IMR-90 (cell line): Measurements from ENCODE around the gene TIA1. TPM values are rescaled to one million over a fixed set of nuclear protein-coding genes. Genes with fewer than 3 reads are reported as not detected.

ENCODE experiments used
- ATAC-seq: fragments of 200-7000 bp; cut with Tn5 transposase; 2 replicates; pipeline ENCODE4 v1.9.1; 2020; ENCODE audit warnings: low read depth, mild to moderate bottlenecking, moderate library complexity
- BruUV-seq: library from RNA; stranded (reverse); fragments of 400-500 nt; replicated peaks from 2 replicates; lab custom pipeline; 2021; lab: Mats Ljungman, UMichigan
- CTCF ChIA-PET: fragments of 300-600 bp; formaldehyde crosslinking; extraction: SDS; loops from one replicate; lab custom pipeline; 2021; ENCODE audit warnings: antibody characterized with exemption; lab: Yijun Ruan, JAX
- POLR2A ChIA-PET: fragments of 300-600 bp; sonication (Branson Sonifier 250); formaldehyde crosslinking; loops from one replicate; lab custom pipeline; 2022; ENCODE audit warnings: antibody characterized with exemption; ENCODE audit not compliant: unreplicated experiment; lab: Charles Lee
- DNase-seq: peaks from one replicate; pipeline ENCODE4 v3.0.0; 2013
- H2AFZ ChIP-seq: replicated peaks from 2 replicates; pipeline ENCODE3; 2013; ENCODE audit warnings: low read length, mild to moderate bottlenecking; ENCODE audit not compliant: poor library complexity
- H2AK5ac ChIP-seq: 2 replicates; pipeline ENCODE4 v1.6.1; 2013; ENCODE audit warnings: low read depth, low read length, inconsistent platforms
- H2AK9ac ChIP-seq: replicated peaks from 2 replicates; pipeline ENCODE3; 2013; ENCODE audit warnings: mild to moderate bottlenecking, low read depth, low read length, moderate library complexity; ENCODE audit not compliant: poor library complexity
- H2BK120ac ChIP-seq: 2 replicates; pipeline ENCODE4 v1.6.1; 2013; ENCODE audit warnings: low read depth, low read length, inconsistent platforms
- H2BK15ac ChIP-seq: 3 replicates; pipeline ENCODE4 v1.6.1; 2013; ENCODE audit warnings: low read depth, low read length, inconsistent platforms
- H2BK20ac ChIP-seq: 2 replicates; pipeline ENCODE4 v1.6.1; 2013; ENCODE audit warnings: low read depth, mild to moderate bottlenecking, inconsistent platforms, low read length, moderate library complexity
- H2BK5ac ChIP-seq: 2 replicates; pipeline ENCODE4 v1.6.1; 2013; ENCODE audit warnings: mild to moderate bottlenecking, low read depth, low read length, inconsistent platforms; ENCODE audit not compliant: poor library complexity, severe bottlenecking
- H3K14ac ChIP-seq: replicated peaks from 2 replicates; pipeline ENCODE4 v1.6.1; 2013; ENCODE audit warnings: low read depth, low read length, inconsistent platforms
- H3K18ac ChIP-seq: 2 replicates; pipeline ENCODE4 v1.6.1; 2013; ENCODE audit warnings: low read depth, low read length, control low read depth
- H3K23ac ChIP-seq: 2 replicates; pipeline ENCODE4 v1.6.1; 2013; ENCODE audit warnings: low read depth, low read length, inconsistent platforms
- H3K27ac ChIP-seq: 2 replicates; pipeline ENCODE4 v1.5.1; 2013; ENCODE audit warnings: mild to moderate bottlenecking, control low read depth, low read length; ENCODE audit not compliant: insufficient read depth
- H3K27me3 ChIP-seq: 2 replicates; pipeline ENCODE4 v1.6.1; 2013; ENCODE audit warnings: low read length; ENCODE audit not compliant: control insufficient read depth, insufficient read depth
- H3K36me3 ChIP-seq: 2 replicates; pipeline ENCODE4 v1.6.1; 2013; ENCODE audit warnings: low read length, mixed read lengths; ENCODE audit not compliant: control insufficient read depth, insufficient read depth
- H3K4ac ChIP-seq: 2 replicates; pipeline ENCODE4 v1.6.1; 2013; ENCODE audit warnings: low read depth, low read length, inconsistent platforms
- H3K4me1 ChIP-seq: 2 replicates; pipeline ENCODE4 v1.6.1; 2013; ENCODE audit warnings: low read length, mixed read lengths; ENCODE audit not compliant: control insufficient read depth, insufficient read depth
- H3K4me2 ChIP-seq: 2 replicates; pipeline ENCODE4 v1.6.1; 2013; ENCODE audit warnings: low read depth, mild to moderate bottlenecking, control low read depth, low read length, moderate library complexity
- H3K4me3 ChIP-seq: 2 replicates; pipeline ENCODE4 v1.5.1; 2013; ENCODE audit warnings: low read depth, mild to moderate bottlenecking, control low read depth, low read length, moderate library complexity; ENCODE audit not compliant: insufficient read depth
- H3K56ac ChIP-seq: 2 replicates; pipeline ENCODE4 v1.6.1; 2013; ENCODE audit warnings: low read length, inconsistent platforms; ENCODE audit not compliant: insufficient read depth; ENCODE audit errors: extremely low read depth
- H3K79me1 ChIP-seq, 2 experiments: 2 replicates each; pipeline ENCODE4 v1.6.1; 2013; ENCODE audit warnings: low read length in 2 of 2, inconsistent platforms in 1 of 2, low read depth in 1 of 2
- H3K9ac ChIP-seq: 2 replicates; pipeline ENCODE4 v1.6.1; 2013; ENCODE audit warnings: low read depth, low read length, control low read depth
- H3K9me1 ChIP-seq: 2 replicates; pipeline ENCODE4 v1.6.1; 2013; ENCODE audit warnings: low read length, inconsistent platforms; ENCODE audit not compliant: insufficient read depth
- H3K9me3 ChIP-seq: 2 replicates; pipeline ENCODE4 v1.6.1; 2013; ENCODE audit warnings: low read length; ENCODE audit not compliant: control insufficient read depth, insufficient read depth
- H4K20me1 ChIP-seq: 2 replicates; pipeline ENCODE4 v1.6.1; 2013; ENCODE audit warnings: low read length, inconsistent platforms; ENCODE audit not compliant: insufficient read depth
- H4K5ac ChIP-seq: 2 replicates; pipeline ENCODE4 v1.6.1; 2013; ENCODE audit warnings: mild to moderate bottlenecking, low read depth, low read length, control low read depth
- H4K8ac ChIP-seq, 2 experiments: 2 replicates each; pipeline ENCODE4 v1.6.1; 2013; ENCODE audit warnings: low read depth in 2 of 2, low read length in 2 of 2, control low read depth in 1 of 2, inconsistent platforms in 1 of 2
- H4K91ac ChIP-seq: 2 replicates; pipeline ENCODE4 v1.6.1; 2013; ENCODE audit warnings: low read depth, low read length, inconsistent platforms; ENCODE audit not compliant: insufficient read depth
- BHLHE40 ChIP-seq: fragments of 150-350 bp; IDR thresholded peaks from 2 replicates; pipeline ENCODE4 v1.6.1; 2016; ENCODE audit warnings: mild to moderate bottlenecking, low read depth, low read length
- CEBPB ChIP-seq: IDR thresholded peaks from 2 replicates; pipeline ENCODE4 v1.6.1; 2012; ENCODE audit warnings: low read depth, low read length, improper control_type of control experiment
- CTCF ChIP-seq: conservative IDR thresholded peaks from 2 replicates; pipeline ENCODE4 v1.5.1; 2012; ENCODE audit warnings: mild to moderate bottlenecking, low read depth, low read length, improper control_type of control experiment
- FOS ChIP-seq: fragments of 150-350 bp; IDR thresholded peaks from 2 replicates; pipeline ENCODE4 v1.6.1; 2016; ENCODE audit warnings: low read depth, low read length
- MAFK ChIP-seq: IDR thresholded peaks from 2 replicates; pipeline ENCODE4 v1.6.1; 2012; ENCODE audit warnings: low read depth, low read length, improper control_type of control experiment
- MXI1 ChIP-seq: IDR thresholded peaks from 2 replicates; pipeline ENCODE4 v1.6.1; 2012; ENCODE audit warnings: low read depth, mild to moderate bottlenecking, low read length, moderate library complexity, borderline replicate concordance
- NFE2L2 ChIP-seq: fragments of 150-350 bp; IDR thresholded peaks from 2 replicates; pipeline ENCODE4 v1.6.1; 2016; ENCODE audit warnings: low read depth, mild to moderate bottlenecking, low read length
- POLR2A ChIP-seq: IDR thresholded peaks from 2 replicates; pipeline ENCODE4 v1.6.1; 2012; ENCODE audit warnings: mild to moderate bottlenecking, low read depth, low read length
- RAD21 ChIP-seq: IDR thresholded peaks from 2 replicates; pipeline ENCODE4 v1.6.1; 2012; ENCODE audit warnings: low read length, improper control_type of control experiment
- RCOR1 ChIP-seq: IDR thresholded peaks from 2 replicates; pipeline ENCODE4 v1.6.1; 2012; ENCODE audit warnings: mild to moderate bottlenecking, low read length, improper control_type of control experiment; ENCODE audit not compliant: insufficient replicate concordance
- RFX5 ChIP-seq: IDR thresholded peaks from 2 replicates; pipeline ENCODE4 v1.8.0; 2012; ENCODE audit warnings: low read depth, mild to moderate bottlenecking, low read length, moderate library complexity
- SMC3 ChIP-seq: fragments of 150-350 bp; IDR thresholded peaks from 2 replicates; pipeline ENCODE4 v1.6.1; 2016; ENCODE audit warnings: low read depth, mild to moderate bottlenecking, antibody characterized with exemption, low read length, moderate library complexity
- WGBS, 2 experiments: methylation state at CpG; one replicate each; pipeline versions ENCODE4 v1.1.5 to v1.1.7; 2013; ENCODE audit warnings: missing lambda C conversion rate in 2 of 2; ENCODE audit not compliant: insufficient read length in 1 of 2; ENCODE audit errors: extremely low coverage in 2 of 2; 5-methylcytosine and 5-hydroxymethylcytosine counted together
- dilution Hi-C: fragments of 300-500 bp; cut with HindIII; formaldehyde crosslinking; loops from one replicate; pipeline ENCODE4 v1.14.3; 2018; ENCODE audit warnings: low sequenced_read_pairs; ENCODE audit not compliant: unreplicated experiment
- in situ Hi-C: fragments of 300-500 bp; cut with MboI; formaldehyde crosslinking; loops from 3 replicates; pipeline ENCODE4 v1.14.3; 2019; ENCODE audit warnings: low sequenced_read_pairs, inconsistent platforms, mixed read lengths
- intact Hi-C: fragments of 100-400 bp; cut with micrococcal nuclease; formaldehyde crosslinking; loops from 2 replicates; pipeline ENCODE4 v1.10.0; 2022
- polyA plus RNA-seq, 3 experiments: library from polyadenylated mRNA; depleted of rRNA; stranded (reverse); fragments of >200 nt; gene quantifications; 2 replicates each; pipeline ENCODE4 v1.2.3, GENCODE V29; 2012; ENCODE audit warnings: low replicate concordance in 1 of 3
- total RNA-seq: library from RNA; depleted of rRNA; stranded (reverse); fragments of >200 nt; gene quantifications from 2 replicates; pipeline ENCODE4 v1.2.3, GENCODE V29; 2012

Gene TIA1
- total and polyA plus RNA-seq, 2 of the 4 experiments (the other 2 are of a cell fraction): 72.7 to 103 TPM

GRCh38 chr2:70233926-70234325 lies 14.5 kb downstream of the TIA1 start:
- ChIA-PET CTCF (no interaction called here), POLR2A (no interaction called here)
- Histone ChIP-seq H3K9ac (no peak overlapping the region), H2BK20ac (no peak overlapping the region), H2AK5ac (no peak overlapping the region), H2AK9ac (no peak overlapping the region), H3K18ac (no peak overlapping the region), H2BK15ac (no peak overlapping the region), H4K5ac (no peak overlapping the region), H4K91ac (no peak overlapping the region), H3K79me1 (peaks cover 11 to 45% of the 10 kb centered on the region in 2 experiments), H3K23ac (no peak overlapping the region), H2AFZ (no peak overlapping the region), H3K27ac (no peak overlapping the region), H3K4me3 (no peak overlapping the region), H3K9me3 (no peaks in the 10 kb centered on the region), H3K36me3 (peaks cover 38% of the 10 kb centered on the region), H3K9me1 (no peaks in the 10 kb centered on the region), H3K4me2 (no peak overlapping the region), H3K14ac (no peak overlapping the region), H4K20me1 (peaks cover 25% of the 10 kb centered on the region), H3K4me1 (no peaks in the 10 kb centered on the region), H3K27me3 (no peaks in the 10 kb centered on the region), H3K4ac (no peak overlapping the region), H2BK5ac (no peak overlapping the region), H4K8ac (no peak overlapping the region), H3K56ac (no peak overlapping the region), H2BK120ac (no peak overlapping the region)
- WGBS, 2 experiments: no CpG with 5 or more reads among the region's 3 CpGs
- dilution Hi-C loops: no loop called here
- TF ChIP-seq RFX5: no peak
- TF ChIP-seq POLR2A: no peak
- no peak for TF ChIP-seq MXI1
- TF ChIP-seq NFE2L2: no peak
- no peak for TF ChIP-seq BHLHE40
- no peak for TF ChIP-seq CTCF
- TF ChIP-seq RAD21: no peak
- TF ChIP-seq RCOR1: no peak
- no peak for TF ChIP-seq SMC3
- no peak for TF ChIP-seq CEBPB
- TF ChIP-seq MAFK: no peak
- no peak for TF ChIP-seq FOS
- in situ Hi-C loops: loop anchor here (25.0 kb wide), 1 partner anchor 322 kb away; the partner anchor contains the start of gene MXD1
- BruUV-seq: no TSS peak
- intact Hi-C loops: no loop called here
- no peak for DNase-seq
- no peak for ATAC-seq
